ENCODE data around the gene VAC14. TPM values are rescaled to one million over a fixed set of nuclear protein-coding genes. Genes with fewer than 3 reads are reported as not detected.
"Not testable (repeated sequence)": the region's sequence is repeated elsewhere in the genome, so short reads cannot be mapped to it uniquely, and the experiment has no call there.

The VAC14 gene
- polyA plus RNA-seq, 1 donor from 2014 or later, result 8.6 TPM

GRCh38 chr16:70674221-70675014, 126.5 kb downstream of the VAC14 start:
- no peak for TF ChIP-seq EP300 (conservative IDR thresholded peaks at IDR 0.05; ENCODE audit: poor library complexity, severe bottlenecking)
- TF ChIP-seq CTCF (IDR thresholded peaks at IDR 0.05; ENCODE audit: poor library complexity, severe bottlenecking), result no peak
- TF ChIP-seq SMC3 (conservative IDR thresholded peaks at IDR 0.05; ENCODE audit: poor library complexity), result no peak
- no peak for TF ChIP-seq RAD21 (conservative IDR thresholded peaks at IDR 0.05)
- TF ChIP-seq POLR2AphosphoS5 (IDR thresholded peaks at IDR 0.05), result no peak
- no peak for TF ChIP-seq TAF1 (IDR thresholded peaks at IDR 0.05; ENCODE audit: low read depth)
- TF ChIP-seq REST (IDR thresholded peaks at IDR 0.05; ENCODE audit: borderline replicate concordance), result no peak
- TF ChIP-seq MXI1 (conservative IDR thresholded peaks at IDR 0.05; ENCODE audit: poor library complexity, severe bottlenecking), result no peak
- no peak for TF ChIP-seq EZH2 (IDR thresholded peaks at IDR 0.05; ENCODE audit: borderline replicate concordance, insufficient read depth, low read length, poor library complexity, severe bottlenecking)
- H3K9ac ChIP-seq (ENCODE audit: low read length), result no peak overlapping the region
- no peaks in the 10 kb centered on the region for H4K20me1 ChIP-seq (ENCODE audit: insufficient read depth)
- no peak overlapping the region for H2AFZ ChIP-seq (ENCODE audit: low read depth, low read length)
- H3K4me2 ChIP-seq (ENCODE audit: low read length), result no peak overlapping the region
- H3K36me3 ChIP-seq (ENCODE audit: insufficient read depth, low read length), result peaks cover 16% of the 10 kb centered on the region
- H3K9me3 ChIP-seq (ENCODE audit: low read length), result no peaks in the 10 kb centered on the region
- H3F3A ChIP-seq (ENCODE audit: insufficient read depth, low read length, poor library complexity, severe bottlenecking), result no peaks in the 10 kb centered on the region
- H3K27me3 ChIP-seq (ENCODE audit: insufficient read depth, low read depth, low read length), result no peaks in the 10 kb centered on the region
- no peak overlapping the region for H3K4me3 ChIP-seq (ENCODE audit: low read length)
- H3K9me2 ChIP-seq (ENCODE audit: insufficient read depth, low read length), result no peaks in the 10 kb centered on the region
- H3K27ac ChIP-seq (ENCODE audit: low read length), result no peak overlapping the region
- H3K79me2 ChIP-seq (replicated peaks; ENCODE audit: insufficient read depth, low read length), result no peaks in the 10 kb centered on the region

GRCh38 chr16:70670938-70671337, 130.0 kb downstream of the VAC14 start:
- not testable (repeated sequence) for H3K79me2 ChIP-seq (replicated peaks; ENCODE audit: insufficient read depth, low read length); H3K9me2 ChIP-seq (ENCODE audit: insufficient read depth, low read length); H3K4me2 ChIP-seq (ENCODE audit: low read length); H3K4me3 ChIP-seq (ENCODE audit: low read length); H3K9ac ChIP-seq (ENCODE audit: low read length); H4K20me1 ChIP-seq (ENCODE audit: insufficient read depth); H3K27ac ChIP-seq (ENCODE audit: low read length); H3F3A ChIP-seq (ENCODE audit: insufficient read depth, low read length, poor library complexity, severe bottlenecking); H3K9me3 ChIP-seq (ENCODE audit: low read length); H2AFZ ChIP-seq (ENCODE audit: low read depth, low read length); H3K27me3 ChIP-seq (ENCODE audit: insufficient read depth, low read depth, low read length)
- H3K36me3 ChIP-seq (ENCODE audit: insufficient read depth, low read length), result peaks cover 11% of the 10 kb centered on the region
